HG03280 (cell line): ENCODE results near the gene ASB16.
"Not testable (repeated sequence)": the region's sequence is repeated elsewhere in the genome, so short reads cannot be mapped to it uniquely, and the experiment has no call there.

ENCODE experiments used
- ATAC-seq: cut with Tn5 transposase; IDR thresholded peaks from one replicate; pipeline ENCODE4 v1.9.1; 2021; ENCODE audit warnings: mild to moderate bottlenecking, moderate library complexity; ENCODE audit not compliant: unreplicated experiment

Gene ASB16

DNA sequence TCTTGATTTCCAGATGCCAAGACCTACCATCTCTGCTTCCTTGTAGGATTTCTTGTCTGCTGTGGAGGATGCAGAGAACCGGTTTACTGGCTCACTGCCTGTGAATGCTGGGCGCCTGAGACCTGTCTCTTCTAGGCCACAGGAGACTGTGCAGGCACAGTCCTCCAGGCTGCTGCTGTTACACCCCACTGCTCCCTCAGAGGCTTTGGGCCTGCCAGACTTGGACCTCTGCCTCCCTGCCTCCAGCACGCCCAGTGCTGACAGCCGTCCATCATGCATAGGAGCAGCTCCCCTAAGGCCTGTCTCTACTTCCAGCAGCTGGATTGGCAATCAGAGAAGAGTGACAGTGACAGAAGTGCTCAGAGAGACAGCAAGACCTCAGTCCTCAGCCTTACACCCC is 22.7 kb upstream of the ASB16 start:
- no peak for ATAC-seq

DNA sequence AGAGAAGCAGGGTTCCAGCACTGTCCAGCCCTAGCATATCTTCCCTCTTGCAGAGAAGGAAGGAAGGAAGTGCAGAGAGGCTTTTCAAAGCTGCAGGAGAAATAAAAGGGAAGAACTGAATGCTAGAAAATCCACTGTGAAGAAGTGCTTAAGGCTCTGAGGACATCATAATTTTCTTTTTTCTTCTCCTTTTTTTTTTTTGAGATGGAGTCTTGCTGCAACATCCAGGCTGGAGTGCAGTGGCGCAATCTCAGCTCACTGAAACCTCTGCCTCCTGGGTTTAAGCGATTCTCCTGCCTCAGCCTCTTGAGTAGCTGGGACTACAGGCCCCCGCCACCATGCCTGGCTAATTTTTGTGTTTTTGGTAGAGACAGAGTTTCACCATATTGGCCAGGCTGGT is 21.4 kb upstream of the ASB16 start:
- ATAC-seq, result not testable (repeated sequence)

DNA sequence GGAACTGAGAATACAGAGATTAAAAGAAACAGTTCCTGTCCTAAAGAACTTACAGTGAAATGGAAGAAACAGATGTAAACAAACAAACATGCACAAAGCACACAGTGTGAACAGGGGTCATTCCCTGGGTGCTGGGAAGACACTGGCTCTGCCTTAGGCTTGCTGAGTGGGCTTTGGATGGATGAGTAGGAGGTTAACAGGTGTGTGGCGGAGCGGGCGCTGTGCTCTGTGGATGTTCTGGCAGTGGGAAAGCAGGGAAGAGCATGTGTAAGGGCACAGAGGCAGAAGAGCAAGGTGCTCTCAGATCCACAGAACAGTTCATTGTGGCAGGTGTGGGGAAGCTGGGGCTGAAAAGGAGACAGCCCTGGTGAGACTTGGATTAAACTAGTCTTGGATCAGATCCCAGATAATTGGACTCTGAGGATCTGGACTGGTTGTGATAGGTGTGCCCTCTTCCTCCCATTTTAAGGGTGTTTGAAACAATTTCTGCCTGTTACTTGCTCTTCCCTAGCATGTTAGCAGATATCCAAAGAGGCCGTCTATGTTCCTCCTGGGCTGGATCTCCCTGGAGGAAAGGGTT is 20.7 kb upstream of the ASB16 start:
- ATAC-seq, result no peak

DNA sequence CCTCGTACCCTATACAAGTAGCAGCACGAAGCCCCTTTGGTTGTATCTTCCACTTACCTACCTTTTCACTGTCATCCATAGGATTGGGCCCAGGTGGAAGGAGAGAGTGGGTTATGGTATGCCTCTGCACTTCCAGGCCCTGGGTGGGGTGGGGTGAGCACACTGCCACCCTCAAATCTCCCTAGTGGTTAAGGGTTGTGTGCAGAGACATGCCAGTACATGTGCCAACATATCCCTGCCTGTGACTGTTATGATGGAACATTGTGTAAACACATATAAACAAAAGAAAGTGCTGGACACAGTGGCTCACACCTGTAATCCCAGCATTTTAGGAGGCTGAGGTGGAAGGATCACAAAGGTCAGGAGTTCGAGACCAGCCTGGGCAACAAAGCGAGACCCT is 17.6 kb upstream of the ASB16 start:
- no peak for ATAC-seq

DNA sequence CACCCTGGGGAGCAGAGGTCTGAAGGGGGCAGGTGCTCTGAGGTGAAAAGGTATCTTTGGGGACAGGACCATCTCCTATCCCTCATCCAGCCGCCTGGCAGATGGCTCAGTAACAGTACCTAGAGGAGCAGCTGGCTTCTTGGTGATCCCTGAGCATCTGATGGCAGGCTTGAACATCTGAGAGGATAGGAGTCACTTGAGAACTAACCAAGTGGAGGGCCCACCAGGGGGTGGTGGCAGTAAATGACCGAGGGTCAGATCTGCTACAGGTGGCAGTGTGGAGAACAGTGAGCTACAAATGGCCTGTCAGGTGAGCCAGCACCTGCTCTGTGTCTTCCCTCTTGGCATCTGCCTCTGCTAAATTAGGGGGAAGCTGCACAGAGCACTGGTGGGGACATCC is 15.0 kb upstream of the ASB16 start:
- ATAC-seq, result no peak

DNA sequence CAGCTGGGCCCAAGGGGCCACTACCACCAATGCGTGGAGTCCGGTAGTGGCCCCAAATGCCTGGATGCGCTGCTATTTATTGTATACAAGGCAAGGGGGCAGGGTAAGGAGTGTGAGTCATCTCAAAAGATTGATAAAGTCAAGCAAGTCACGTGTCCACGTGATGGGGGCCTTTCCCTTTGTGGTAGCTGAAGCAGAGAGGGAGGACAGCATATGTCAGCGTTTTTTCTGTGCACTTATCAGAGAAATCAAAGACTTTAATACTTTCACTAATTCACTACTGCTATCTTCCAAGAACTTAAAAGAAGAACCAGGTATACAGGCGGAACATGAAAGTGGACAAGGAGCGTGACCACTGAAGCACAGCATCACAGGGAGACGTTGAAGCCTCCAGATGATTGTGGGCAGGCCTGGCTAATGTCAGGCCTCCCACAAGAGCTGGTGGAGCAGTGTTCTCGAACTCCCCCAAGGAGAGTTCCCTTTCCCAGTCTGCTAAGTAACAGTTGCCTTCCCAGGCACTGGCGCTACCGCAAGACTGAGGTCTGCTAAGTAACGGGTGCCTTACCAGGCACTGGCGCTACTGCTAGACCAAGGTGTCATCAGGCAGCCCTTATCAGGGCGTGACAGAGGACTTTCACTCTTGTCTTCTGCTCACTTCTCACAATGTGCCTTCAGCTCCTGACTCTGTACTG is 10.8 kb upstream of the ASB16 start:
- ATAC-seq, result no peak

DNA sequence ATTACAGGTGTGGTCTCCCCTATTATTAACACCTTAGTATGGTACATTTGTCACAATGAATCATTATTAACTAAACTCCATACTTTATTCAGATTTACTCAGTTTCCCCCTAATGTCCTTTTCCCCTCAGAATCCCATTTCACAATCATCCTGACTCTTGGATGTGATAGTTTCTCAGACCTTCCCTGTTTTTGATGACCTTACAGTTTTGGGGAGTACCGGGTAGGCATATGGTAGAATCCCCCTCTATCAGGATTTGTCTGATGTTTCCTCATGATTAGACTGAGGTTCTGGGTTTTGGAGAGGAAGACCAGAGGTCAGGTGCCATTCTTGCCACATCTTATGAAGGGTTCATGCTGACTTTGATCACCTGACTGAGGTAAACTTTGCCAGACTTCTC is 6.0 kb upstream of the ASB16 start:
- ATAC-seq, result no peak

GRCh38 chr17:44167181-44167861 is 3.2 kb upstream of the ASB16 start:
- ATAC-seq, result no peak

DNA sequence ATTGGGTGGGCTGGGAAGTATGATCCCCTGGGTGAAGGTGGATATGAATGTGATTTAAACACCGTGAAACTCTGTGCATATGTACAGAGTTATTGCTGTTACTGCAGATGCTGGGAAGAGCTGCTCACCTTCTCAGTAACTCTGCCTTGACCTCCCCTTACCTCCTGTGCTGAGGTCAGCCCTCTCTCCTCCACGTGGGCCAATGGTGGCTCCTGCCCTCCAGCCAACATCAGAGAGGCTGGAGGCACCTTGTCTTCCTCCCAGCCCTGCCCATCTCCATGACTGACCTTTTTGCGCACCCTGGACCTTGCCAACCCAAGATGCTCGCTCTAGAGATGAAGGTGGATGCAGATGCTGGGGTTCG is 387 bp upstream of the ASB16 start:
- no peak for ATAC-seq

- no peak for ATAC-seq
Observed at GRCh38 chr17:44171931-44172455, 1.5 kb downstream of the ASB16 start.

- ATAC-seq, result no peak
Observed at GRCh38 chr17:44174427-44174826, 3.9 kb downstream of the ASB16 start.

DNA sequence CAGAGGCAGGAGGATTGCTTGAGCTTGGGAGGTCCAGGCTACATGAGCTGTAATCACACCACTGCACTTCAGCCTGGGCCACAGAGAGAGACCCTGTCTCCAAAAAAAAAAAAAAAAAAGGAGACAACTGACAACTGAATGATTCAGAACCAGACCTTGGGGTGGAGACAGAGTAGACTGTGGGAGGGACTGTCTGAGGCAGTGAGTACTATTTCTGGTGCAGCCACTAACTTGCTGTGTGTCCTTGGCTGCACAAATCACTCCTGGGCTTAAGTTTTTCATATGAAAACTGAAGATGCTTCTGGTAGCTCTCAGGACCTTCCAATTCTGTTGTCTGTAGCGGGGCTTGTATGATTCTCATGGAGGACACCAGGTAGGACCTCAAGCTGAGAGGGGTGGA is 5.8 kb downstream of the ASB16 start:
- no peak for ATAC-seq

DNA sequence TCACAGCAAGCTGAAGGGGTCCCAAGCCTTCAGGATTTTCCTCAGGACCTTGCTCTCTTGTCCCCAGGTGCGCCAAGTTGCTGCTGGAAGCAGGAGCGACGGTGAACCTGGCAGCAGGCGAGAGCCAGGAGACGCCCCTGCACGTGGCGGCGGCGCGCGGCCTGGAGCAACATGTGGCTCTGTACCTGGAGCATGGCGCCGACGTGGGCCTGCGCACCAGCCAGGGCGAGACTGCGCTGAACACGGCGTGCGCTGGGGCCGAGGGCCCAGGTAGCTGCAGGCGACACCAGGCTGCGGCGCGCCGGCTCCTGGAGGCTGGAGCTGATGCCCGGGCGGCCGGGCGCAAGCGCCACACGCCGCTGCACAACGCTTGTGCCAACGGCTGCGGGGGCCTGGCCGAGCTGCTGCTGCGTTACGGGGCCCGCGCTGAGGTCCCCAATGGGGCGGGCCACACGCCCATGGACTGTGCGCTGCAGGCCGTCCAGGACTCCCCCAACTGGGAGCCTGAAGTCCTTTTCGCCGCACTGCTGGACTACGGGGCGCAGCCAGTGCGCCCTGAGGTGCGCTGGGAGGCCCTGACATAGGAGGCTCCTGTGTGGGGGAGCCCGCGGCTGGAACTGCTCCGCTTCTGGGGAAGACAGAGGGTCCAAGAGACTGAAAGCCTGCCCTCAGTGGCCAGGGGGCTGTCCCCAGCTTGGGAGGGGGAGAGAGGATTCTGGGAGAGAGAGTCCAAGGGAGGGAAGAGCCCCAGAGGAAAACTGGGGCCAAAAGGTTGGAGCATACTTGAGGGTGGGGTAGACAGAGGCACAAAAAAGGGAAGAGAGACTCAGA is 6.4 kb downstream of the ASB16 start:
- no peak for ATAC-seq

- no peak for ATAC-seq
Observed at GRCh38 chr17:44177640-44178039, 7.1 kb downstream of the ASB16 start.

DNA sequence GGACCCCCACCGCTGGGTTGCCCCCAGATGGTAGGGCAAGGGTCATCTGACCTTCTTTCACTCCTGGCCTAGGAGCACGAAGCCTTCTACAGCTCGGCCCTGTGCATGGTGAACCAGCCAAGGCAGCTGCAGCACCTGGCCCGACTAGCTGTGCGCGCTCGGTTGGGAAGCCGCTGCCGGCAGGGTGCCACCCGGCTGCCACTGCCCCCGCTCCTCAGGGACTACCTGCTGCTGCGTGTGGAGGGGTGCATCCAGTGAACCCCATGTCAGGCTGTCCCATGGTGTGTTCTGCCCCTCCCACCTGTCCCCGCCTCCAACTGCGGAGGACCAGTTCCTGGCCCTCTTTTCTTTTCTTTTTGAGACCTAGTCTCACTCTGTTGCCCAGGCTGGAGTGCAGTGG is 7.6 kb downstream of the ASB16 start:
- no peak for ATAC-seq

- no peak for ATAC-seq
Observed at GRCh38 chr17:44183024-44183423, 12.5 kb downstream of the ASB16 start.

- no peak for ATAC-seq
Observed at GRCh38 chr17:44184212-44184810, 13.8 kb downstream of the ASB16 start.

- ATAC-seq, result peak; percentile 89
Observed at GRCh38 chr17:44186307-44187130, 16.0 kb downstream of the ASB16 start, which contains the start of gene TMUB2. TSS of gene TMUB2 (plus strand) at chr17:44186972. CDS start at chr17:44187709, 737 bp downstream.

GRCh38 chr17:44187131-44187899 is 16.8 kb downstream of the ASB16 start:
- ATAC-seq, result peak; percentile 36
